B cell (primary cell): ENCODE data around the gene SPRYD3. TPM values are rescaled to one million over a fixed set of nuclear protein-coding genes. Genes with fewer than 3 reads are reported as not detected.

Experiments used
- ATAC-seq: fragments of 200-7000 bp; cut with Tn5 transposase; one replicate; pipeline ENCODE4 v1.10.0; 2021; ENCODE audit warnings: low read depth, mild to moderate bottlenecking, moderate number of reproducible peaks, moderate library complexity
- CTCF ChIA-PET: fragments of 350-600 bp; sonication (Branson Sonifier 250); formaldehyde crosslinking; loops from one replicate; lab custom pipeline; 2021; ENCODE audit warnings: antibody characterized with exemption, inconsistent platforms; lab: Charles Lee
- POLR2A ChIA-PET: fragments of 350-600 bp; sonication (Branson Sonifier 250); formaldehyde crosslinking; loops from one replicate; lab custom pipeline; 2021; ENCODE audit warnings: antibody characterized with exemption; lab: Charles Lee
- DNase-seq: peaks from one replicate; pipeline ENCODE4 v3.0.0; 2013
- H2AFZ ChIP-seq: 2 replicates; pipeline ENCODE4 v1.6.1; 2012; ENCODE audit warnings: mild to moderate bottlenecking, low read depth, low read length; ENCODE audit not compliant: insufficient read depth, poor library complexity, severe bottlenecking
- H3K27ac ChIP-seq, 2 donors: 1 replicate in 1 of 2; 2 replicates in 1 of 2; pipeline ENCODE4 v1.5.1; 2012 to 2013; ENCODE audit warnings: low read length in 2 of 2, mild to moderate bottlenecking in 2 of 2, moderate library complexity in 1 of 2
- H3K27me3 ChIP-seq, 4 experiments: fragments of 200-600 bp in 1 of 4; sonication (generic) in 1 of 4; replicated peaks in 1 of 4; 1 replicate in 2 of 4; 2 replicates in 2 of 4; pipeline versions ENCODE4 v1.6.1 to v1.7.0; 2013 to 2016; ENCODE audit warnings: low read length in 3 of 4, mild to moderate bottlenecking in 2 of 4, mixed read lengths in 1 of 4, moderate library complexity in 1 of 4; ENCODE audit not compliant: insufficient read depth in 4 of 4, control insufficient read depth in 3 of 4; ENCODE audit errors: control extremely low read depth in 1 of 4
- H3K36me3 ChIP-seq, 2 experiments: replicated peaks in 1 of 2; 1 replicate in 1 of 2; 2 replicates in 1 of 2; pipeline versions ENCODE4 v1.6.1 to v1.7.1; 2013; ENCODE audit warnings: low read length in 1 of 2; ENCODE audit not compliant: insufficient read depth in 2 of 2, control insufficient read depth in 1 of 2; ENCODE audit errors: control extremely low read depth in 1 of 2, extremely low read depth in 1 of 2
- H3K4me1 ChIP-seq, 2 donors: fragments of 200-600 bp in 1 of 2; sonication (generic) in 1 of 2; 1 replicate in 1 of 2; 2 replicates in 1 of 2; pipeline versions ENCODE4 v1.5.1 to v1.6.1; 2013 to 2017; ENCODE audit warnings: low read length in 2 of 2; ENCODE audit not compliant: control insufficient read depth in 2 of 2, insufficient read depth in 2 of 2
- H3K4me2 ChIP-seq: replicated peaks from 2 replicates; pipeline ENCODE3; 2012; ENCODE audit warnings: mild to moderate bottlenecking, low read depth, low read length; ENCODE audit not compliant: poor library complexity, severe bottlenecking
- H3K4me3 ChIP-seq, 5 experiments: fragments of 200-600 bp in 1 of 5; sonication (generic) in 1 of 5; 1 replicate in 3 of 5; 2 replicates in 2 of 5; pipeline versions ENCODE4 v1.5.1 to v1.7.0; 2011 to 2016; ENCODE audit warnings: low read length in 4 of 5, mild to moderate bottlenecking in 4 of 5, low read depth in 2 of 5, control low read depth in 1 of 5, moderate library complexity in 1 of 5; ENCODE audit not compliant: insufficient read depth in 1 of 5; ENCODE audit errors: control extremely low read depth in 1 of 5, extremely low read depth in 1 of 5
- H3K79me2 ChIP-seq: fragments of 200-600 bp; sonication (generic); one replicate; pipeline ENCODE4 v1.6.0; 2016; ENCODE audit warnings: low read length; ENCODE audit not compliant: control insufficient read depth, insufficient read depth
- H3K9ac ChIP-seq: fragments of 200-600 bp; sonication (generic); 2 replicates; pipeline ENCODE4 v1.6.1; 2017; ENCODE audit warnings: mild to moderate bottlenecking, low read length, moderate library complexity
- H3K9me3 ChIP-seq, 3 donors: one replicate each; pipeline versions ENCODE4 v1.6.1 to v1.7.1; 2013; ENCODE audit warnings: low read length in 2 of 3; ENCODE audit not compliant: control insufficient read depth in 2 of 3, insufficient read depth in 1 of 3; ENCODE audit errors: control extremely low read depth in 1 of 3
- H4K20me1 ChIP-seq: 2 replicates; pipeline ENCODE4 v1.6.0; 2012; ENCODE audit warnings: mild to moderate bottlenecking, low read length; ENCODE audit not compliant: insufficient read depth, control insufficient read depth, poor library complexity, severe bottlenecking
- H3K27ac Mint-ChIP-seq: one replicate; pipeline ENCODE4 v1.8.0; 2021; ENCODE audit warnings: mixed read lengths
- H3K27me3 Mint-ChIP-seq: one replicate; pipeline ENCODE4 v1.8.0; 2021; ENCODE audit warnings: mixed read lengths
- H3K4me1 Mint-ChIP-seq: one replicate; pipeline ENCODE4 v1.8.0; 2021; ENCODE audit warnings: mixed read lengths
- H3K4me3 Mint-ChIP-seq: one replicate; pipeline ENCODE4 v1.8.0; 2021; ENCODE audit warnings: mixed read lengths
- H3K9me3 Mint-ChIP-seq: one replicate; pipeline ENCODE4 v1.8.0; 2022; ENCODE audit warnings: mixed read lengths; ENCODE audit not compliant: insufficient read depth
- CTCF ChIP-seq: fragments of 200-600 bp; IDR thresholded peaks from one replicate; pipeline ENCODE4 v1.8.0; 2022; ENCODE audit warnings: antibody characterized with exemption, mild to moderate bottlenecking
- EZH2 ChIP-seq: IDR thresholded peaks from 2 replicates; pipeline ENCODE4 v1.6.1; 2012; ENCODE audit warnings: borderline replicate concordance, low read depth, mild to moderate bottlenecking, moderate library complexity, low read length; ENCODE audit not compliant: insufficient read depth, poor library complexity, severe bottlenecking
- WGBS: methylation state at CpG from one replicate; pipeline ENCODE4 v1.1.5; 2013; ENCODE audit warnings: missing lambda C conversion rate; ENCODE audit not compliant: insufficient coverage; 5-methylcytosine and 5-hydroxymethylcytosine counted together
- intact Hi-C: fragments of 100-400 bp; cut with micrococcal nuclease; formaldehyde crosslinking; loops from one replicate; pipeline ENCODE4 v1.10.0; 2022
- polyA plus RNA-seq: library from polyadenylated mRNA; depleted of rRNA; stranded (reverse); fragments of >200 nt; gene quantifications from 2 replicates; pipeline ENCODE4 v1.2.3, GENCODE V29; 2012
- total RNA-seq, 2 donors: library from RNA; stranded (reverse); fragments of 120-200 nt in 1 of 2; gene quantifications; 1 replicate in 1 of 2; 2 replicates in 1 of 2; pipeline versions ENCODE4 v1.2.3 to v1.2.4, GENCODE V29; 2013 to 2022

The SPRYD3 gene
- total and polyA plus RNA-seq, 2 donors (not counting 1 experiment from before 2014, with no cell fraction given): 15.9 to 43.3 TPM

GRCh38 chr12:53100466-53101151, 21.4 kb upstream of the SPRYD3 start:
- H3K9ac ChIP-seq: no peak overlapping the region
- ChIA-PET CTCF (interaction anchor here (0.6 to 13.1 kb wide), 5 partner anchors 22 to 245 kb away, joined by 3 to 344 read pairs (median 4); partner anchors contain the start of gene SPRYD3), POLR2A (no interaction called here)
- DNase-seq (no peak), ATAC-seq (no peak)
- no peak overlapping the region for H3K4me3 Mint-ChIP-seq
- H3K4me3 ChIP-seq: no peak overlapping the region
- intact Hi-C loops: no loop called here
- no peak overlapping the region for H3K27ac Mint-ChIP-seq
- H3K4me2 ChIP-seq: no peak overlapping the region
- H3K27ac ChIP-seq: no peak overlapping the region
- H3K9me3 Mint-ChIP-seq: no peaks in the 10 kb centered on the region
- H3K4me1 Mint-ChIP-seq: peaks cover 42% of the 10 kb centered on the region
- 95% methylated on average over 11 of the region's 13 CpGs for WGBS
- H3K36me3 ChIP-seq: no peaks in the 10 kb centered on the region
- peaks cover 0 to 17% (median 7%) of the 10 kb centered on the region in 4 experiments for H3K27me3 ChIP-seq
- no peaks in the 10 kb centered on the region for H4K20me1 ChIP-seq
- H3K79me2 ChIP-seq: no peaks in the 10 kb centered on the region
- no peak overlapping the region for H2AFZ ChIP-seq
- TF ChIP-seq EZH2 (no peak), CTCF (no peak)
- H3K27me3 Mint-ChIP-seq: peaks cover 10% of the 10 kb centered on the region
- H3K9me3 ChIP-seq: no peaks in the 10 kb centered on the region
- peaks cover 37 to 49% of the 10 kb centered on the region in 2 donors for H3K4me1 ChIP-seq
